OCI-LY7 (cell line): ENCODE data around the gene FRRS1L. TPM values are rescaled to one million over a fixed set of nuclear protein-coding genes. Genes with fewer than 3 reads are reported as not detected.

Source experiments
- BruUV-seq: library from RNA; stranded (reverse); fragments of 400-500 nt; replicated peaks from 2 replicates; lab custom pipeline; 2021; lab: Mats Ljungman, UMichigan
- CTCF ChIA-PET: fragments of 300-600 bp; sonication (Branson Sonifier 250); formaldehyde crosslinking; loops from one replicate; lab custom pipeline; 2022; ENCODE audit warnings: antibody characterized with exemption; ENCODE audit not compliant: unreplicated experiment; lab: Charles Lee
- POLR2A ChIA-PET: fragments of 300-600 bp; sonication (Branson Sonifier 250); formaldehyde crosslinking; loops from one replicate; lab custom pipeline; 2022; ENCODE audit warnings: antibody characterized with exemption; lab: Charles Lee
- DNase-seq: peaks from one replicate; pipeline ENCODE4 v3.0.0-alpha.2; 2015; ENCODE audit warnings: low spot score
- H2AFZ ChIP-seq: fragments of 200-600 bp; sonication (generic), shearing (Covaris generic); 2 replicates; pipeline ENCODE4 v1.6.1; 2014; ENCODE audit warnings: mild to moderate bottlenecking, antibody characterized with exemption, low read length, moderate library complexity
- H3K27ac ChIP-seq: fragments of 200-600 bp; sonication (generic); 2 replicates; pipeline ENCODE4 v1.5.1; 2014; ENCODE audit warnings: mixed run types, low read depth, mild to moderate bottlenecking, moderate library complexity, low read length, inconsistent platforms; ENCODE audit not compliant: poor library complexity, severe bottlenecking
- H3K36me3 ChIP-seq: fragments of 200-600 bp; sonication (generic); 2 replicates; pipeline ENCODE4 v1.6.1; 2014; ENCODE audit warnings: mild to moderate bottlenecking, antibody characterized with exemption, low read length, moderate library complexity, mixed read lengths; ENCODE audit not compliant: insufficient read depth
- H3K4me1 ChIP-seq: fragments of 200-600 bp; sonication (generic); 2 replicates; pipeline ENCODE4 v1.5.1; 2014; ENCODE audit warnings: mild to moderate bottlenecking, low read length; ENCODE audit not compliant: insufficient read depth, poor library complexity, severe bottlenecking
- H3K4me2 ChIP-seq: fragments of 200-600 bp; sonication (generic); 2 replicates; pipeline ENCODE4 v1.6.1; 2014; ENCODE audit warnings: mild to moderate bottlenecking, low read length
- H3K4me3 ChIP-seq: fragments of 200-600 bp; sonication (generic); 2 replicates; pipeline ENCODE4 v1.5.1; 2014; ENCODE audit warnings: mild to moderate bottlenecking, low read depth, low read length; ENCODE audit not compliant: poor library complexity, severe bottlenecking
- H3K79me2 ChIP-seq: fragments of 200-600 bp; sonication (generic); 2 replicates; pipeline ENCODE4 v1.6.1; 2016; ENCODE audit warnings: low read depth, mild to moderate bottlenecking, low read length, moderate library complexity, mixed read lengths; ENCODE audit not compliant: insufficient read depth
- H3K9me2 ChIP-seq: fragments of 200-600 bp; sonication (generic); 2 replicates; pipeline ENCODE4 v1.6.1; 2016; ENCODE audit warnings: mild to moderate bottlenecking, low read length, mixed read lengths; ENCODE audit not compliant: insufficient read depth
- H3K9me3 ChIP-seq: fragments of 200-600 bp; sonication (generic); 2 replicates; pipeline ENCODE4 v1.6.1; 2014; ENCODE audit warnings: mild to moderate bottlenecking, mixed run types, low read length, mixed read lengths
- H4K20me1 ChIP-seq: fragments of 200-600 bp; sonication (generic); 2 replicates; pipeline ENCODE4 v1.6.1; 2014; ENCODE audit warnings: mild to moderate bottlenecking, antibody characterized with exemption, low read length, moderate library complexity, mixed read lengths; ENCODE audit not compliant: insufficient read depth
- EZH2phosphoT487 ChIP-seq: fragments of 200-600 bp; sonication (generic); IDR thresholded peaks from 2 replicates; pipeline ENCODE4 v1.6.1; 2018; ENCODE audit warnings: low read depth, borderline replicate concordance, mild to moderate bottlenecking, mixed run types, antibody characterized with exemption, low read length, moderate library complexity, mixed read lengths
- intact Hi-C: fragments of 100-400 bp; cut with micrococcal nuclease; formaldehyde crosslinking; loops from one replicate; pipeline ENCODE4 v1.10.0; 2022; ENCODE audit not compliant: unreplicated experiment
- total RNA-seq, 2 experiments: library from RNA; depleted of rRNA in 1 of 2; stranded (reverse); fragments of >200 nt in 1 of 2; shearing (Covaris generic) in 1 of 2; gene quantifications; 2 replicates each; pipeline ENCODE4 v1.2.3, GENCODE V29; 2014 to 2022
- TF ChIP-seq, protein P1 (sequence below): fragments of 200-600 bp; sonication (generic); conservative IDR thresholded peaks from 2 replicates; pipeline ENCODE4 v1.5.1; 2014; ENCODE audit warnings: mild to moderate bottlenecking, antibody characterized with exemption, low read length, moderate library complexity, mixed read lengths

FRRS1L gene
- total RNA-seq, 2 experiments from 2014 or later = not detected

DNA sequence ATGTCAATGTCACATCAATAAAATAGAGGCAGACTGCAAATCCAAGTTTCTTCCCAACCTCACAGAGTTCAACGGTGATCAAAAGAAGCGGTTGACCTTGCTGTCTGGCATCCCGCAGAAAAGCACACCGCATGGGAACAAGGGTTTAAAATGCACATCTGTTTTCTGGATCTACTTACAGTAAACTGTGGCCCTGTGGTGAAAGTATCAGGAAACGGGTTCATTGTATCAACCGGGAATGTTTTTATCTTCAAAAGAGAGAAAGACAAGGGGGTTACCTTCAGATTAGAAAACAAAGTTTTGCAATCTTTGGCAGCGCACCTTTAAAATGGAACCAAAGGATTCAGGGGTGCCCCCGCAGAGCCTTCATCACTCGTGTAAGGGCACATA lies 15.5 kb upstream of the FRRS1L start:
- no peak for DNase-seq
- Histone ChIP-seq H3K9me3 (no peaks in the 10 kb centered on the region), H3K36me3 (no peaks in the 10 kb centered on the region), H4K20me1 (no peaks in the 10 kb centered on the region), H2AFZ (no peak overlapping the region), H3K4me3 (no peak overlapping the region), H3K9me2 (no peaks in the 10 kb centered on the region), H3K4me2 (no peak overlapping the region), H3K79me2 (no peaks in the 10 kb centered on the region), H3K4me1 (no peaks in the 10 kb centered on the region), H3K27ac (no peak overlapping the region)
- TF ChIP-seq, protein P1, sequence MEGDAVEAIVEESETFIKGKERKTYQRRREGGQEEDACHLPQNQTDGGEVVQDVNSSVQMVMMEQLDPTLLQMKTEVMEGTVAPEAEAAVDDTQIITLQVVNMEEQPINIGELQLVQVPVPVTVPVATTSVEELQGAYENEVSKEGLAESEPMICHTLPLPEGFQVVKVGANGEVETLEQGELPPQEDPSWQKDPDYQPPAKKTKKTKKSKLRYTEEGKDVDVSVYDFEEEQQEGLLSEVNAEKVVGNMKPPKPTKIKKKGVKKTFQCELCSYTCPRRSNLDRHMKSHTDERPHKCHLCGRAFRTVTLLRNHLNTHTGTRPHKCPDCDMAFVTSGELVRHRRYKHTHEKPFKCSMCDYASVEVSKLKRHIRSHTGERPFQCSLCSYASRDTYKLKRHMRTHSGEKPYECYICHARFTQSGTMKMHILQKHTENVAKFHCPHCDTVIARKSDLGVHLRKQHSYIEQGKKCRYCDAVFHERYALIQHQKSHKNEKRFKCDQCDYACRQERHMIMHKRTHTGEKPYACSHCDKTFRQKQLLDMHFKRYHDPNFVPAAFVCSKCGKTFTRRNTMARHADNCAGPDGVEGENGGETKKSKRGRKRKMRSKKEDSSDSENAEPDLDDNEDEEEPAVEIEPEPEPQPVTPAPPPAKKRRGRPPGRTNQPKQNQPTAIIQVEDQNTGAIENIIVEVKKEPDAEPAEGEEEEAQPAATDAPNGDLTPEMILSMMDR = no peak
- no peak for TF ChIP-seq EZH2phosphoT487
- ChIA-PET POLR2A (no interaction called here), CTCF (no interaction called here)
- no TSS peak for BruUV-seq
- intact Hi-C loops = no loop called here

DNA sequence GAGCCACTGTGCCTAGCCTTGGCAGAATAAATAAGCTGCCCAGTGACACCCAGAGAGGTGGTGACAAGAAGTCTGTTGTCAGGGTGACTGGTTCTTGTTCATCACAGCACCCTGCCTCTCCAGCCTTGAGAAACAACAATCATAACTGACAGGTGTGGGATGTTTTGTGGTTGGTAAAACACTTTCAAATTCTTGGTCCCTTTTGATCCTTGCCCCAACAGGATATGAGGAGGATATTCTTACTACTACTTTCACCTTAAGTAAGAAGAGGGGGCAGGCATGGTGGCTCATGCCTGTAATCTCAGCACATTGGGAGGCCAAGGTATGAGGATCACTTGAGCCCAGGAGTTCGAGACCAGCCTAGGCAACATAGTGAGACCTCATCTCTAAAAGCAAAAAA lies 14.2 kb upstream of the FRRS1L start:
- no peaks in the 10 kb centered on the region for H3K79me2 ChIP-seq
- TF ChIP-seq EZH2phosphoT487 = no peak
- TF ChIP-seq, protein P1 = no peak
- H3K4me3 ChIP-seq = no peak overlapping the region
- H3K4me2 ChIP-seq = no peak overlapping the region
- H4K20me1 ChIP-seq = no peaks in the 10 kb centered on the region
- intact Hi-C loops = no loop called here
- no peaks in the 10 kb centered on the region for H3K9me2 ChIP-seq
- no peaks in the 10 kb centered on the region for H3K9me3 ChIP-seq
- POLR2A ChIA-PET = interaction anchor here (0.6 kb wide), 1 partner anchor 125 kb away, joined by 3 read pairs; no protein-coding TSS in a partner anchor
- no peak overlapping the region for H2AFZ ChIP-seq
- CTCF ChIA-PET = no interaction called here
- no peaks in the 10 kb centered on the region for H3K36me3 ChIP-seq
- H3K27ac ChIP-seq = no peak overlapping the region
- no TSS peak for BruUV-seq
- peak; percentile 3 for DNase-seq
- no peaks in the 10 kb centered on the region for H3K4me1 ChIP-seq

DNA sequence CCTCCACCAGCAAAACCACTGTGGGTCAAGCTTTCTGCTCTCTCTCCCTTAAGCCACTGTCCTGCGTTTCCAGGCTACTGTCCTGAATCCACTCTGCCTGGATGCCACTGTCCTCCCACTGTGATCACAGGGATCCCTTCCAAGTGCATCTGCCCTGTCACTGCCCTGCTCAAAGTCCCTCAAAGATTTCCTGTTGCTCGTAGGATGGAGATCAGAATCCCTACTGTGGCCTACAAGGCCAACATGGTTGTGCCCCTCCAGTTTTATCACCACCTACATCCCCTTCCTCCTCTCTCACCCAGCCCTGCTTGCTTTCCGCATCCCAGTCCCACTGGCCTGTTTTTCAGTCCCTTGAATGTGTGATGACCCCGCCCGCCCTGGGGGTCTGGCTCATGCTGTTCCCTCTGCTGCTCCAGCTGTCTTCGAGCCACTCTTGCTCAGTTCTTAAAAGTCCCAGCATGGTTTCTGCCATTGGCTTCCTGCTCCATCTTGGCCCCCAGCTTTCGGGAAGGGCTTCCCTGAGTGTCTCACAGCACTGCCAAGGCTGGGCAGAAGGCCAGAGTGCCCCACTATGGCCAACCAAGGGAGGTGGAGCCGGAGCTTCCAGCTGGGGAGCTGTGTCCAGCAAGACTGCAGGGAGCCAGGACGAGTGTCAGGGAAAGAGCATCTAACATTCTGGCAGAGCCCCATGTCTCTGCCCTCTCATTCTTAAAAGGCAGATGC lies 12.9 kb upstream of the FRRS1L start:
- Histone ChIP-seq H3K27ac (no peak overlapping the region), H3K4me2 (no peak overlapping the region), H3K9me2 (no peaks in the 10 kb centered on the region), H4K20me1 (no peaks in the 10 kb centered on the region), H3K4me1 (no peaks in the 10 kb centered on the region), H3K9me3 (no peaks in the 10 kb centered on the region), H3K36me3 (no peaks in the 10 kb centered on the region), H3K79me2 (no peaks in the 10 kb centered on the region), H3K4me3 (no peak overlapping the region), H2AFZ (no peak overlapping the region)
- TF ChIP-seq EZH2phosphoT487 = no peak
- TF ChIP-seq, protein P1 = no peak
- intact Hi-C loops = no loop called here
- ChIA-PET POLR2A (interaction anchor here (0.5 to 0.6 kb wide), 2 partner anchors 12 to 18 kb away, joined by 3 to 4 read pairs; no protein-coding TSS in a partner anchor), CTCF (no interaction called here)
- no TSS peak for BruUV-seq
- no peak for DNase-seq
